Activated naive CD4-positive, alpha-beta T cell treated with anti-CD3 and anti-CD28 coated beads, Interleukin-2, amount 50 U/mL, for 24 hours (primary cell): Measurements from ENCODE around the gene TNS4.

ENCODE experiments used
- H3K27ac Mint-ChIP-seq: one replicate; pipeline ENCODE4 v1.8.0; 2021; ENCODE audit warnings: mild to moderate bottlenecking, mixed read lengths
- H3K27me3 Mint-ChIP-seq: one replicate; pipeline ENCODE4 v1.8.0; 2021; ENCODE audit warnings: mixed read lengths
- H3K36me3 Mint-ChIP-seq: one replicate; pipeline ENCODE4 v1.8.0; 2021; ENCODE audit warnings: mixed read lengths
- H3K4me1 Mint-ChIP-seq: one replicate; pipeline ENCODE4 v1.8.0; 2021; ENCODE audit warnings: mixed read lengths
- H3K4me3 Mint-ChIP-seq: one replicate; pipeline ENCODE4 v1.8.0; 2021; ENCODE audit warnings: mild to moderate bottlenecking, mixed read lengths
- H3K9me3 Mint-ChIP-seq: one replicate; pipeline ENCODE4 v1.8.0; 2021; ENCODE audit warnings: mixed read lengths

The TNS4 gene

GRCh38 chr17:40452216-40452787 lies 49.1 kb downstream of the TNS4 start:
- Mint-ChIP-seq H3K4me3 (no peak overlapping the region), H3K9me3 (no peaks in the 10 kb centered on the region), H3K36me3 (no peaks in the 10 kb centered on the region), H3K27me3 (no peaks in the 10 kb centered on the region), H3K27ac (peak overlapping the region; percentile 70), H3K4me1 (peaks cover 15% of the 10 kb centered on the region)

- Mint-ChIP-seq H3K9me3 (no peaks in the 10 kb centered on the region), H3K27me3 (no peaks in the 10 kb centered on the region), H3K4me3 (no peak overlapping the region), H3K36me3 (no peaks in the 10 kb centered on the region), H3K27ac (no peak overlapping the region), H3K4me1 (peaks cover 15% of the 10 kb centered on the region)
Measured at GRCh38 chr17:40451420-40451819, 50.0 kb downstream of the TNS4 start.

GRCh38 chr17:40450175-40450574 lies 51.2 kb downstream of the TNS4 start:
- no peaks in the 10 kb centered on the region for H3K27me3 Mint-ChIP-seq
- peaks cover 20% of the 10 kb centered on the region for H3K4me1 Mint-ChIP-seq
- no peaks in the 10 kb centered on the region for H3K36me3 Mint-ChIP-seq
- H3K9me3 Mint-ChIP-seq = no peaks in the 10 kb centered on the region
- no peak overlapping the region for H3K27ac Mint-ChIP-seq
- no peak overlapping the region for H3K4me3 Mint-ChIP-seq

GRCh38 chr17:40448639-40449261 lies 52.7 kb downstream of the TNS4 start:
- Mint-ChIP-seq H3K27ac (no peak overlapping the region), H3K9me3 (no peaks in the 10 kb centered on the region), H3K4me3 (no peak overlapping the region), H3K27me3 (no peaks in the 10 kb centered on the region), H3K36me3 (no peaks in the 10 kb centered on the region), H3K4me1 (peaks cover 34% of the 10 kb centered on the region)

GRCh38 chr17:40448213-40448638 lies 53.2 kb downstream of the TNS4 start:
- H3K27me3 Mint-ChIP-seq = no peaks in the 10 kb centered on the region

GRCh38 chr17:40447806-40448205 lies 53.6 kb downstream of the TNS4 start:
- H3K27me3 Mint-ChIP-seq = no peaks in the 10 kb centered on the region
- no peak overlapping the region for H3K4me3 Mint-ChIP-seq
- peak overlapping the region; percentile 75 for H3K27ac Mint-ChIP-seq
- H3K9me3 Mint-ChIP-seq = no peaks in the 10 kb centered on the region
- peaks cover 34% of the 10 kb centered on the region for H3K4me1 Mint-ChIP-seq
- no peaks in the 10 kb centered on the region for H3K36me3 Mint-ChIP-seq

More at GRCh38 chr17:40448213-40448638, 53.2 kb downstream of the TNS4 start:
- no peaks in the 10 kb centered on the region for H3K36me3 Mint-ChIP-seq
- no peak overlapping the region for H3K27ac Mint-ChIP-seq
- no peaks in the 10 kb centered on the region for H3K9me3 Mint-ChIP-seq
- no peak overlapping the region for H3K4me3 Mint-ChIP-seq
- H3K4me1 Mint-ChIP-seq = peaks cover 34% of the 10 kb centered on the region

GRCh38 chr17:40447148-40447644 lies 54.2 kb downstream of the TNS4 start:
- H3K4me3 Mint-ChIP-seq = no peak overlapping the region
- no peaks in the 10 kb centered on the region for H3K36me3 Mint-ChIP-seq
- peaks cover 38% of the 10 kb centered on the region for H3K4me1 Mint-ChIP-seq
- no peak overlapping the region for H3K27ac Mint-ChIP-seq
- no peaks in the 10 kb centered on the region for H3K9me3 Mint-ChIP-seq
- no peaks in the 10 kb centered on the region for H3K27me3 Mint-ChIP-seq

- H3K27me3 Mint-ChIP-seq = no peaks in the 10 kb centered on the region
- no peaks in the 10 kb centered on the region for H3K9me3 Mint-ChIP-seq
- peaks cover 38% of the 10 kb centered on the region for H3K4me1 Mint-ChIP-seq
- no peak overlapping the region for H3K27ac Mint-ChIP-seq
- peak overlapping the region; percentile 36 for H3K4me3 Mint-ChIP-seq
- no peaks in the 10 kb centered on the region for H3K36me3 Mint-ChIP-seq
Measured at GRCh38 chr17:40445751-40446468, 55.5 kb downstream of the TNS4 start.

- H3K4me1 Mint-ChIP-seq = peaks cover 38% of the 10 kb centered on the region
- no peaks in the 10 kb centered on the region for H3K27me3 Mint-ChIP-seq
- peak overlapping the region; percentile 59 for H3K27ac Mint-ChIP-seq
- H3K9me3 Mint-ChIP-seq = no peaks in the 10 kb centered on the region
- H3K36me3 Mint-ChIP-seq = no peaks in the 10 kb centered on the region
- H3K4me3 Mint-ChIP-seq = peak overlapping the region; percentile 73
Measured at GRCh38 chr17:40443988-40444899, 57.2 kb downstream of the TNS4 start.

- Mint-ChIP-seq H3K27ac (peak within 1 kb of the TSS; percentile 59), H3K36me3 (no peaks in the 10 kb centered on the region), H3K4me1 (peaks cover 34% of the 10 kb centered on the region), H3K4me3 (peak within 1 kb of the TSS; percentile 73), H3K27me3 (no peaks in the 10 kb centered on the region), H3K9me3 (no peaks in the 10 kb centered on the region)
Measured at GRCh38 chr17:40443196-40443987, 58.0 kb downstream of the TNS4 start, which contains the start of gene IGFBP4. Gene IGFBP4 (plus strand): TSS chr17:40443450. CDS start chr17:40443736, 286 bp downstream.

- no peaks in the 10 kb centered on the region for H3K9me3 Mint-ChIP-seq
- H3K36me3 Mint-ChIP-seq = no peaks in the 10 kb centered on the region
- H3K27ac Mint-ChIP-seq = no peak overlapping the region
- H3K4me3 Mint-ChIP-seq = peak overlapping the region; percentile 61
- H3K27me3 Mint-ChIP-seq = no peaks in the 10 kb centered on the region
- H3K4me1 Mint-ChIP-seq = peaks cover 26% of the 10 kb centered on the region
Measured at GRCh38 chr17:40442392-40443195, 58.8 kb downstream of the TNS4 start.

- H3K4me3 Mint-ChIP-seq = no peak overlapping the region
- H3K36me3 Mint-ChIP-seq = no peaks in the 10 kb centered on the region
- H3K27ac Mint-ChIP-seq = no peak overlapping the region
- peaks cover 18% of the 10 kb centered on the region for H3K4me1 Mint-ChIP-seq
- H3K27me3 Mint-ChIP-seq = no peaks in the 10 kb centered on the region
- no peaks in the 10 kb centered on the region for H3K9me3 Mint-ChIP-seq
Measured at GRCh38 chr17:40440166-40440565, 61.3 kb downstream of the TNS4 start.

- peaks cover 4% of the 10 kb centered on the region for H3K4me1 Mint-ChIP-seq
- H3K27me3 Mint-ChIP-seq = no peaks in the 10 kb centered on the region
- H3K36me3 Mint-ChIP-seq = no peaks in the 10 kb centered on the region
- H3K4me3 Mint-ChIP-seq = no peak overlapping the region
- no peaks in the 10 kb centered on the region for H3K9me3 Mint-ChIP-seq
- H3K27ac Mint-ChIP-seq = no peak overlapping the region
Measured at GRCh38 chr17:40437095-40437732, 64.2 kb downstream of the TNS4 start.
